PC-9 (cell line): Measurements from ENCODE around the gene MACROD2.

Source experiments
- EZH2 ChIP-seq: fragments of 200-600 bp; sonication (generic); IDR thresholded peaks from 2 replicates; pipeline ENCODE4 v1.8.0; 2017; ENCODE audit warnings: antibody characterized with exemption, low read depth
- TF ChIP-seq, protein P1 (sequence below): fragments of 200-600 bp; sonication (generic); conservative IDR thresholded peaks from 2 replicates; pipeline ENCODE4 v1.6.1; 2017; ENCODE audit warnings: mixed run types, antibody characterized with exemption, mild to moderate bottlenecking, moderate library complexity

DNA sequence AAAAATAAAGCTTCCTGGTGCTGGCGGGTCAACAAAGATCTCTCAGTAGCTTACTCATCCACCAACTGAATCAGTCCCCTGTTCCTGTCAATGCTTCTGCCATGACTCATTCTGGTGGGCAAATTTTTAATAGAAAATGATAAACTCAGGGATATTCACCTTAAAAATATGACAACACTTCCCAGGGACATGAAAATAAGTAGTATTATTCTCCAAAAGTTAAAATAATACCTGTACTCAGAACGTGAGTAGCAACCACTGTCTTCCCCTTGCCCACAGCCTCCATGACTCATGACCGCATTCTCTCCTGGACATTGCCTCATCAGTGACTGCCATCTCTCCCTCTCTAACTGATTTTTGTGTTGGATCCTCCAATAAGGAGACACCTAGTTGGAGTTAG, 2025.7 kb downstream of the MACROD2 start:
- no peak for TF ChIP-seq EZH2
- TF ChIP-seq, protein P1, sequence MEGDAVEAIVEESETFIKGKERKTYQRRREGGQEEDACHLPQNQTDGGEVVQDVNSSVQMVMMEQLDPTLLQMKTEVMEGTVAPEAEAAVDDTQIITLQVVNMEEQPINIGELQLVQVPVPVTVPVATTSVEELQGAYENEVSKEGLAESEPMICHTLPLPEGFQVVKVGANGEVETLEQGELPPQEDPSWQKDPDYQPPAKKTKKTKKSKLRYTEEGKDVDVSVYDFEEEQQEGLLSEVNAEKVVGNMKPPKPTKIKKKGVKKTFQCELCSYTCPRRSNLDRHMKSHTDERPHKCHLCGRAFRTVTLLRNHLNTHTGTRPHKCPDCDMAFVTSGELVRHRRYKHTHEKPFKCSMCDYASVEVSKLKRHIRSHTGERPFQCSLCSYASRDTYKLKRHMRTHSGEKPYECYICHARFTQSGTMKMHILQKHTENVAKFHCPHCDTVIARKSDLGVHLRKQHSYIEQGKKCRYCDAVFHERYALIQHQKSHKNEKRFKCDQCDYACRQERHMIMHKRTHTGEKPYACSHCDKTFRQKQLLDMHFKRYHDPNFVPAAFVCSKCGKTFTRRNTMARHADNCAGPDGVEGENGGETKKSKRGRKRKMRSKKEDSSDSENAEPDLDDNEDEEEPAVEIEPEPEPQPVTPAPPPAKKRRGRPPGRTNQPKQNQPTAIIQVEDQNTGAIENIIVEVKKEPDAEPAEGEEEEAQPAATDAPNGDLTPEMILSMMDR = no peak
